Epithelial cell of esophagus (primary cell): ENCODE measurements around the gene MIPEP.

ENCODE experiments used
- DNase-seq: peaks from one replicate; pipeline ENCODE4 v3.0.0; 2010; ENCODE audit warnings: low read depth
- H3K4me3 ChIP-seq: 2 replicates; pipeline ENCODE4 v1.5.1; 2011; ENCODE audit warnings: mild to moderate bottlenecking, low read length, control low read depth
- TF ChIP-seq, protein P1 (sequence below): IDR thresholded peaks from 2 replicates; pipeline ENCODE4 v1.5.1; 2011; ENCODE audit warnings: low read depth, mild to moderate bottlenecking, low read length, control low read depth, inconsistent platforms; ENCODE audit not compliant: insufficient read depth; ENCODE audit errors: missing control alignments

Gene MIPEP

DNA sequence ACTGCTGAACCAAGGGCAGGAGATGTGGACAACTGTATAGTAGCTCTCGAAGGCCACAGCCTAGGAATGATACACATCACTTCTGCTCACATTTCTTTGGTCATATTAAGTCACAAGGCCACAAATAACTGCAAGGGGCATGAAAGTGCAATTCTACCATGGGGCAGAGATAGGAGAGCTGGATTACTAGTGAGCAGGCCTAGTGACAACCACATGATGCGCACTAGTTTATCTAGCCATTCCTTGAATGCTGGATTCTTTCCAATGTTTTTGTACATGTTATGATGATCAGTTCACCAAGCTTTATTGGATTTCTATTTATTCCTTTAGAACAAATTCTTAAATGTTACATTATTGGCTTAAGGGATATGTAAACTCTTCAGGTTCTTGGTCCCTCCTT, 100.7 kb downstream of the MIPEP start:
- TF ChIP-seq, protein P1, sequence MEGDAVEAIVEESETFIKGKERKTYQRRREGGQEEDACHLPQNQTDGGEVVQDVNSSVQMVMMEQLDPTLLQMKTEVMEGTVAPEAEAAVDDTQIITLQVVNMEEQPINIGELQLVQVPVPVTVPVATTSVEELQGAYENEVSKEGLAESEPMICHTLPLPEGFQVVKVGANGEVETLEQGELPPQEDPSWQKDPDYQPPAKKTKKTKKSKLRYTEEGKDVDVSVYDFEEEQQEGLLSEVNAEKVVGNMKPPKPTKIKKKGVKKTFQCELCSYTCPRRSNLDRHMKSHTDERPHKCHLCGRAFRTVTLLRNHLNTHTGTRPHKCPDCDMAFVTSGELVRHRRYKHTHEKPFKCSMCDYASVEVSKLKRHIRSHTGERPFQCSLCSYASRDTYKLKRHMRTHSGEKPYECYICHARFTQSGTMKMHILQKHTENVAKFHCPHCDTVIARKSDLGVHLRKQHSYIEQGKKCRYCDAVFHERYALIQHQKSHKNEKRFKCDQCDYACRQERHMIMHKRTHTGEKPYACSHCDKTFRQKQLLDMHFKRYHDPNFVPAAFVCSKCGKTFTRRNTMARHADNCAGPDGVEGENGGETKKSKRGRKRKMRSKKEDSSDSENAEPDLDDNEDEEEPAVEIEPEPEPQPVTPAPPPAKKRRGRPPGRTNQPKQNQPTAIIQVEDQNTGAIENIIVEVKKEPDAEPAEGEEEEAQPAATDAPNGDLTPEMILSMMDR: no peak
- H3K4me3 ChIP-seq: no peak overlapping the region
- DNase-seq: no peak

DNA sequence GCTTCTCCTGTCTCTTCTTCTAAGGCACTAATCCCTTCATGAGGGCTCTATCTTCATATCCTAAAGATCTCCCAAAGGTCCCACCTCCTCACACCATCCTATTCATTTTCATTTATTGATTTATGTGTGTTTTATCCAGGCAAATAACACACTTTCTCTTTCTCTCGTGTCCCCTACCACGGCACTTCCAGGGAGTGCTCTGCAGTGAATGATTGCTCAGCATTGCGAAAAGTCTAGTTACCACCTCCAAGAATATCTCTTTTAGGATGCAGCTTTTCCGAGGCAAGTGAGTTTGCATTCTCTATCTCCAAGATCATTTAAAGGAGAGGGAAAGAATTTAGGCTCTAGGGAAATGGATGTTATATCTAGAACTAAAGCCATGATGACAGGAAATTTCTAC, 101.7 kb downstream of the MIPEP start:
- DNase-seq: no peak
- H3K4me3 ChIP-seq: no peak overlapping the region
- TF ChIP-seq, protein P1: no peak

DNA sequence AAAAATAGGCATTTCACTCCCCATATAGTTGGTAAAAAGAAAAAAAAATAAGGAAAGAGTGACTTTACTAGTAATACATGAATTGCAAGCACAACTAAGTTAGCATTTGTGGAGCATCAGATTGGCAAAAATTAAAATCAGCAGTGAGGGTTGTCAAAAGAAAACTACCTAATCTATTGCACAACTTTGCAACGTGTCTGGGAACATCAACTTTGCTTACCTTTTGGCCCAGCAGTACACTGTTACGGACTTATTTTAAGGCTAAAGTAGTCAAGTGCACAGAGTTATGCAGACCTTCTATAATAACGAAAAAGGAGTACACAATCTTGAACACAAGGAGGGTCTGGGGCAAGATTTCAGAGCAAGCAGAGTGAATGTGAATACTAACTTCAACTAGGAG, 102.6 kb downstream of the MIPEP start:
- TF ChIP-seq, protein P1: no peak
- no peak overlapping the region for H3K4me3 ChIP-seq
- no peak for DNase-seq

DNA sequence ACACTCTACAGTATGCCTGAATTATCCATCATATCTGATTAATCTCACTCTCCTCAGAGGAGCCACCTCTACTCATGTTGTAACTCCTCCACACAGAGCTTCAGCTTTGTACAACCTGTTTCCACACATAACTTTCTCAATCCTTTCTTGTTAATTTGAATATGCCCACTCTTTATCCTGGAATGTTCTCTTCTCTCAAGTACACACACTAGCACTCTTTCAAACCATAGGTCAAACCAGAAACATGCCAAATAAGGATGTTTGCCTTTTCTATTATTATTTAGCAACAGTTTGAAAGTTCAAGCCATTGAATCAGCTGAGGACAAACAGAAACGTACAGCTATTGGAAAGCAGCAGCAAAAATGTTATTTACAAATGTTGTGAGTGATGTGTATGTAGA, 110.3 kb downstream of the MIPEP start:
- H3K4me3 ChIP-seq: no peak overlapping the region
- TF ChIP-seq, protein P1: no peak
- DNase-seq: peak; percentile 84

DNA sequence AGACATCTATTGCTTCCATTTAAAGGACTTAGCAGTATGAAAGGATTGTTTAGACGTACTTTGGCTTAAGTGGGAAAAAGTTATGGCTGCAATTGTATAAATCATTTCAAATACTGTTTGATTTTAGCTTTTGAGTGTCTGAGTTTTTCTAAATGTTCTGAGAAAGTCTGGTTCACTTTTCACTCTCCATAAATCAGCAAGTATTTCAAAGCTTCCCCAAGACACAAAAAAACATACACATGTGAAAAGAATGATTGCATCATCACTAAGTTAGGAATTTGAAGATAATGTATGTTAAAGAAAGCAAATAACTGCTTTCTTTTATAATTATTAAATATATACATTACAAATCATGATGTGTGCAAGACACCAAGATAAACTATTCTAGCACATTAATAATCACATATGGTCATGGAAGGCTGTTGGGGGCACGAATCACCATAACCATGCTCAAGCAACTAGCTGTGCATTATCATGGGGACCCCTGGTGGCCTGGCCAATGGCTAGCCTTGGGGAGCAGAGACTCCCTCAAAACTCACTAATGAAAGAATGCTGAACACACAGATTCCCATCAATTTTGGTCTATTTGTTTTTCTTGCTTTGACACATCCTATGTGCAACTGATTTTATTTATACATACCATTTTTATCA, 111.1 kb downstream of the MIPEP start:
- DNase-seq: no peak
- H3K4me3 ChIP-seq: no peak overlapping the region
- TF ChIP-seq, protein P1: no peak

DNA sequence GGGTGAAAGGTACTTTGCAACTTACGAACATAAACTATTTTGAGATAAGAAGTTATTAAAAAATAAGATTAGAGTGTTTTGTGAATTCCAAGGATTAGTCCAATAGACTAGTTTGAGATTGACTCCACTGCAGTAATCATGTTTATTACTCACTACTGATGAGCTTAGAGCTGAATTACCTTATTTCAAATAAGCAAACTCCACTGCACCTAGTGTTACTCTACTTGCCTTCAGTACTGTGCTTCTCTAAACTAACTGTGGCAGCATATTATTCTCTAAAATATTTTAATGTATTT, 111.7 kb downstream of the MIPEP start:
- H3K4me3 ChIP-seq: no peak overlapping the region
- TF ChIP-seq, protein P1: no peak
- no peak for DNase-seq
